IPS-NIHi7 (cell line): ENCODE data around the gene DHX57.
"Not testable (repeated sequence)": the region's sequence is repeated elsewhere in the genome, so short reads cannot be mapped to it uniquely, and the experiment has no call there.

Source experiments
- DNase-seq: peaks from one replicate; pipeline ENCODE4 v3.0.0; 2012; ENCODE audit warnings: mixed read lengths; ENCODE audit errors: extremely low spot score

Gene DHX57

GRCh38 chr2:38797953-38798352 is 77.8 kb downstream of the DHX57 start:
- no peak for DNase-seq

GRCh38 chr2:38797250-38797676 is 78.5 kb downstream of the DHX57 start:
- DNase-seq, result no peak

- DNase-seq, result not testable (repeated sequence)
Observed at GRCh38 chr2:38795016-38795415, 80.7 kb downstream of the DHX57 start.

- DNase-seq, result no peak
Observed at GRCh38 chr2:38794235-38794946, 81.3 kb downstream of the DHX57 start.

- DNase-seq, result no peak
Observed at GRCh38 chr2:38793511-38793910, 82.2 kb downstream of the DHX57 start.

- no peak for DNase-seq
Observed at GRCh38 chr2:38792751-38793150, 83.0 kb downstream of the DHX57 start.

GRCh38 chr2:38792321-38792720 is 83.4 kb downstream of the DHX57 start:
- not testable (repeated sequence) for DNase-seq

GRCh38 chr2:38791744-38792143 is 84.0 kb downstream of the DHX57 start:
- DNase-seq, result no peak

- DNase-seq, result no peak
Observed at GRCh38 chr2:38789691-38790090, 86.0 kb downstream of the DHX57 start.

GRCh38 chr2:38788306-38788705 is 87.4 kb downstream of the DHX57 start:
- DNase-seq, result no peak

- no peak for DNase-seq
Observed at GRCh38 chr2:38783586-38783985, 92.1 kb downstream of the DHX57 start.

GRCh38 chr2:38778687-38779082 is 97.0 kb downstream of the DHX57 start:
- DNase-seq, result no peak

- no peak for DNase-seq
Observed at GRCh38 chr2:38776531-38776930, 99.2 kb downstream of the DHX57 start.

- DNase-seq, result no peak
Observed at GRCh38 chr2:38775921-38776225, 99.9 kb downstream of the DHX57 start.

- no peak for DNase-seq
Observed at GRCh38 chr2:38775097-38775920, 100.4 kb downstream of the DHX57 start.

- DNase-seq, result no peak
Observed at GRCh38 chr2:38771632-38772031, 104.1 kb downstream of the DHX57 start.

GRCh38 chr2:38765551-38765950 is 110.2 kb downstream of the DHX57 start:
- DNase-seq, result no peak

GRCh38 chr2:38765149-38765548 is 110.6 kb downstream of the DHX57 start:
- DNase-seq, result no peak

GRCh38 chr2:38763728-38764127 is 112.0 kb downstream of the DHX57 start:
- no peak for DNase-seq

- DNase-seq, result no peak
Observed at GRCh38 chr2:38763228-38763627, 112.5 kb downstream of the DHX57 start.

- not testable (repeated sequence) for DNase-seq
Observed at GRCh38 chr2:38755891-38756290, 119.8 kb downstream of the DHX57 start.

GRCh38 chr2:38754506-38754905 is 121.2 kb downstream of the DHX57 start:
- DNase-seq, result no peak

- DNase-seq, result no peak
Observed at GRCh38 chr2:38754049-38754448, 121.7 kb downstream of the DHX57 start.
